Dendritic cell treated with granulocyte-macrophage colony-stimulating factor and Interleukin-4, amounts not matched to agents 40 ng/mL and 50 ng/mL, for 4 days (primary cell): ENCODE measurements around the gene KCNC3.
"Not testable (repeated sequence)": the region's sequence is repeated elsewhere in the genome, so short reads cannot be mapped to it uniquely, and the experiment has no call there.

Source experiments
- H3K27ac Mint-ChIP-seq: one replicate; pipeline ENCODE4 v1.8.0; 2022; ENCODE audit warnings: mild to moderate bottlenecking, mixed read lengths
- H3K27me3 Mint-ChIP-seq: one replicate; pipeline ENCODE4 v1.8.0; 2022; ENCODE audit warnings: mild to moderate bottlenecking, mixed read lengths
- H3K36me3 Mint-ChIP-seq: one replicate; pipeline ENCODE4 v1.8.0; 2022; ENCODE audit warnings: low read depth, mixed read lengths
- H3K4me1 Mint-ChIP-seq: one replicate; pipeline ENCODE4 v1.8.0; 2022; ENCODE audit warnings: low read depth, mixed read lengths
- H3K4me3 Mint-ChIP-seq: one replicate; pipeline ENCODE4 v1.8.0; 2022; ENCODE audit warnings: mild to moderate bottlenecking, moderate library complexity, mixed read lengths
- H3K9me3 Mint-ChIP-seq: one replicate; pipeline ENCODE4 v1.8.0; 2022; ENCODE audit warnings: mixed read lengths
- intact Hi-C: fragments of 100-400 bp; cut with micrococcal nuclease; formaldehyde crosslinking; loops from one replicate; pipeline ENCODE4 v1.15.0; 2022

KCNC3 gene

GRCh38 chr19:50337031-50337430 is 7.9 kb upstream of the KCNC3 start:
- Mint-ChIP-seq H3K36me3 (peaks cover 51% of the 10 kb centered on the region), H3K4me1 (peaks cover 81% of the 10 kb centered on the region), H3K27ac (peak overlapping the region; percentile 55)
- H3K4me3 Mint-ChIP-seq, H3K9me3 Mint-ChIP-seq, intact Hi-C loops, H3K27me3 Mint-ChIP-seq: not testable (repeated sequence)

GRCh38 chr19:50334741-50335421 is 5.7 kb upstream of the KCNC3 start:
- intact Hi-C loops, result no loop called here
- Mint-ChIP-seq H3K4me1 (peaks cover 92% of the 10 kb centered on the region), H3K27ac (peak overlapping the region; percentile 84), H3K4me3 (peak overlapping the region; percentile 10), H3K9me3 (no peaks in the 10 kb centered on the region), H3K36me3 (peaks cover 51% of the 10 kb centered on the region), H3K27me3 (no peaks in the 10 kb centered on the region)

- H3K4me1 Mint-ChIP-seq, result peaks cover 91% of the 10 kb centered on the region
- H3K27ac Mint-ChIP-seq, result peak overlapping the region; percentile 84
- peak overlapping the region; percentile 81 for H3K4me3 Mint-ChIP-seq
- H3K27me3 Mint-ChIP-seq, result no peaks in the 10 kb centered on the region
- H3K9me3 Mint-ChIP-seq, result no peaks in the 10 kb centered on the region
- intact Hi-C loops, result no loop called here
- H3K36me3 Mint-ChIP-seq, result peaks cover 51% of the 10 kb centered on the region
Observed at GRCh38 chr19:50333737-50334617, 4.8 kb upstream of the KCNC3 start.

- Mint-ChIP-seq H3K4me1 (peaks cover 89% of the 10 kb centered on the region), H3K27me3 (no peaks in the 10 kb centered on the region), H3K27ac (peak overlapping the region; percentile 84), H3K9me3 (no peaks in the 10 kb centered on the region), H3K4me3 (peak overlapping the region; percentile 81), H3K36me3 (peaks cover 48% of the 10 kb centered on the region)
- intact Hi-C loops, result no loop called here
Observed at GRCh38 chr19:50333235-50333736, 4.1 kb upstream of the KCNC3 start.

- Mint-ChIP-seq H3K4me3 (peak overlapping the region; percentile 81), H3K36me3 (peaks cover 43% of the 10 kb centered on the region), H3K27ac (peak overlapping the region; percentile 84), H3K9me3 (no peaks in the 10 kb centered on the region), H3K4me1 (peaks cover 86% of the 10 kb centered on the region), H3K27me3 (peaks cover 5% of the 10 kb centered on the region)
- intact Hi-C loops, result no loop called here
Observed at GRCh38 chr19:50332244-50333038, 3.3 kb upstream of the KCNC3 start.

GRCh38 chr19:50331994-50332243 is 2.7 kb upstream of the KCNC3 start:
- H3K27me3 Mint-ChIP-seq, result peaks cover 10% of the 10 kb centered on the region
- peaks cover 86% of the 10 kb centered on the region for H3K4me1 Mint-ChIP-seq
- peak overlapping the region; percentile 84 for H3K27ac Mint-ChIP-seq
- intact Hi-C loops, result no loop called here
- peaks cover 41% of the 10 kb centered on the region for H3K36me3 Mint-ChIP-seq
- no peaks in the 10 kb centered on the region for H3K9me3 Mint-ChIP-seq
- H3K4me3 Mint-ChIP-seq, result peak overlapping the region; percentile 81

- peaks cover 15% of the 10 kb centered on the region for H3K27me3 Mint-ChIP-seq
- peaks cover 86% of the 10 kb centered on the region for H3K4me1 Mint-ChIP-seq
- peak overlapping the region; percentile 81 for H3K4me3 Mint-ChIP-seq
- peaks cover 36% of the 10 kb centered on the region for H3K36me3 Mint-ChIP-seq
- intact Hi-C loops, result no loop called here
- no peaks in the 10 kb centered on the region for H3K9me3 Mint-ChIP-seq
- H3K27ac Mint-ChIP-seq, result peak overlapping the region; percentile 84
Observed at GRCh38 chr19:50331221-50331993, 2.2 kb upstream of the KCNC3 start.

- H3K27me3 Mint-ChIP-seq, result peaks cover 15% of the 10 kb centered on the region
- intact Hi-C loops, result no loop called here
- peak overlapping the region; percentile 84 for H3K27ac Mint-ChIP-seq
- peaks cover 87% of the 10 kb centered on the region for H3K4me1 Mint-ChIP-seq
- peak overlapping the region; percentile 81 for H3K4me3 Mint-ChIP-seq
- peaks cover 27% of the 10 kb centered on the region for H3K36me3 Mint-ChIP-seq
- H3K9me3 Mint-ChIP-seq, result no peaks in the 10 kb centered on the region
Observed at GRCh38 chr19:50330365-50331078, 1.3 kb upstream of the KCNC3 start.

GRCh38 chr19:50329926-50330294 is 733 bp upstream of the KCNC3 start:
- Mint-ChIP-seq H3K4me1 (peaks cover 85% of the 10 kb centered on the region), H3K27me3 (peaks cover 16% of the 10 kb centered on the region), H3K27ac (peak overlapping the region; percentile 84), H3K36me3 (peaks cover 22% of the 10 kb centered on the region), H3K4me3 (peak overlapping the region; percentile 81)
- H3K9me3 Mint-ChIP-seq, result not testable (repeated sequence)
- intact Hi-C loops, result loop anchor here (1.0 kb wide), 1 partner anchor 146 kb away; the partner anchor contains the start of genes EMC10 and GARIN5A

- Mint-ChIP-seq H3K27me3 (peaks cover 20% of the 10 kb centered on the region), H3K36me3 (peaks cover 22% of the 10 kb centered on the region), H3K4me3 (no peak overlapping the region), H3K9me3 (no peaks in the 10 kb centered on the region), H3K27ac (no peak overlapping the region), H3K4me1 (peaks cover 81% of the 10 kb centered on the region)
- intact Hi-C loops, result loop anchor here (1.0 kb wide), 1 partner anchor 147 kb away; the partner anchor contains the start of genes EMC10 and GARIN5A
Observed at GRCh38 chr19:50328873-50329145, 368 bp downstream of the KCNC3 start.

GRCh38 chr19:50328224-50328872 is 829 bp downstream of the KCNC3 start:
- H3K36me3 Mint-ChIP-seq, result peaks cover 23% of the 10 kb centered on the region
- peak overlapping the region; percentile 76 for H3K4me3 Mint-ChIP-seq
- H3K27ac Mint-ChIP-seq, result no peak overlapping the region
- intact Hi-C loops, result no loop called here
- H3K9me3 Mint-ChIP-seq, result no peaks in the 10 kb centered on the region
- peaks cover 76% of the 10 kb centered on the region for H3K4me1 Mint-ChIP-seq
- H3K27me3 Mint-ChIP-seq, result peaks cover 20% of the 10 kb centered on the region

GRCh38 chr19:50327461-50328223 is 1.5 kb downstream of the KCNC3 start:
- peaks cover 20% of the 10 kb centered on the region for H3K27me3 Mint-ChIP-seq
- H3K4me1 Mint-ChIP-seq, result peaks cover 70% of the 10 kb centered on the region
- peak overlapping the region; percentile 76 for H3K4me3 Mint-ChIP-seq
- H3K27ac Mint-ChIP-seq, result peak overlapping the region; percentile 48
- H3K9me3 Mint-ChIP-seq, result no peaks in the 10 kb centered on the region
- intact Hi-C loops, result no loop called here
- H3K36me3 Mint-ChIP-seq, result peaks cover 30% of the 10 kb centered on the region
